GM12872 (cell line): Measurements from ENCODE around the gene FSTL4.

ENCODE experiments used
- TF ChIP-seq, protein P1 (sequence below): IDR thresholded peaks from 3 replicates; pipeline ENCODE4 v1.5.1; 2011; ENCODE audit warnings: low read depth, mild to moderate bottlenecking, low read length, moderate library complexity; ENCODE audit not compliant: insufficient read depth

Gene FSTL4

DNA sequence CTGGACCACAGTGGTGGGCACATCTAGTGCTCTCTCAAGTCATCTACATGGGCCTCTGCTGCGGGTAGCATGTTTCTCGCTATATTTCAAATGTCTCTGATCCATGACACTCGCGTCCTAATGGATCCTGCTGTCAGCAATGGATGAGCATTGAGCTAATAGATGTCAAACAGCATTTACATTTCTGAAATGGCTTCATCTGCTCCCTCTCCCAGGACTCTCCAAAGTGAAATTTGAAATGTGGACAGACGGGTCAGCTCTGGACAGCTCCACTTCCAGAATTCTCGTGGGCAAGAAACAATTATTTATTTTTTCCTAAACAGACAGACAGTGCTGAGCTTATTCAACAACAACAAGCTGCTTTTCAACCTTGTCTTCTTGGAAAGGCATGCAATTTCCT, 58.1 kb downstream of the FSTL4 start:
- TF ChIP-seq, protein P1, sequence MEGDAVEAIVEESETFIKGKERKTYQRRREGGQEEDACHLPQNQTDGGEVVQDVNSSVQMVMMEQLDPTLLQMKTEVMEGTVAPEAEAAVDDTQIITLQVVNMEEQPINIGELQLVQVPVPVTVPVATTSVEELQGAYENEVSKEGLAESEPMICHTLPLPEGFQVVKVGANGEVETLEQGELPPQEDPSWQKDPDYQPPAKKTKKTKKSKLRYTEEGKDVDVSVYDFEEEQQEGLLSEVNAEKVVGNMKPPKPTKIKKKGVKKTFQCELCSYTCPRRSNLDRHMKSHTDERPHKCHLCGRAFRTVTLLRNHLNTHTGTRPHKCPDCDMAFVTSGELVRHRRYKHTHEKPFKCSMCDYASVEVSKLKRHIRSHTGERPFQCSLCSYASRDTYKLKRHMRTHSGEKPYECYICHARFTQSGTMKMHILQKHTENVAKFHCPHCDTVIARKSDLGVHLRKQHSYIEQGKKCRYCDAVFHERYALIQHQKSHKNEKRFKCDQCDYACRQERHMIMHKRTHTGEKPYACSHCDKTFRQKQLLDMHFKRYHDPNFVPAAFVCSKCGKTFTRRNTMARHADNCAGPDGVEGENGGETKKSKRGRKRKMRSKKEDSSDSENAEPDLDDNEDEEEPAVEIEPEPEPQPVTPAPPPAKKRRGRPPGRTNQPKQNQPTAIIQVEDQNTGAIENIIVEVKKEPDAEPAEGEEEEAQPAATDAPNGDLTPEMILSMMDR: no peak

DNA sequence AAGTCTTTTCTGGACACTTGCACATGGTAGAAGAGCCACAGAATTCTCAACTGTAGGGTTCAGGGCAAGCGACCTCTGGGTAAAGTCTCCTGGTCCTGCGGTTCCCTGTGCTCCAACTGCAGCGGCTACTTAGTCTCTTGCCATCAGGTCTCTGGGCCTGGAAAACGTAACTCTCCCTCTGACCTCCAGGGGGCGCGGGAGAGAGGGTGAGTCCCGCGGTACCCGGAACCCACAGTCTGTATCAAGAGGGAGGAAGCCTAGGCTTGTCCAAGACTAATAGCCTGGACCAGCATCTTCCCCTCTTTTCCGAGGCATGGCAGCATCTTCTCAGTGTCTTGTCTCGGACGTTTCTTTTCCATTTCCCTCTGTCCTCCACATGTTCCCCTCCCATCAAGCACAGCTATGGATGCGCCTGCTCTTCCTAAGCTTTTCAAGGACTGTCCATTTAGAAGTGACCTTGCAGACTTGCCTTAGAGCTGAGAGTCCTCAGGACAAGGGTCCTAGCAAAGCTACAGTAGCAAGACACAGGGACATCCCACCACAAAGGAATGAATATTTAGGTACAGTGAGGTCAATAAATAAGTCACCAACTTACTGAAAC, 59.3 kb downstream of the FSTL4 start:
- TF ChIP-seq, protein P1: peak; percentile 85

DNA sequence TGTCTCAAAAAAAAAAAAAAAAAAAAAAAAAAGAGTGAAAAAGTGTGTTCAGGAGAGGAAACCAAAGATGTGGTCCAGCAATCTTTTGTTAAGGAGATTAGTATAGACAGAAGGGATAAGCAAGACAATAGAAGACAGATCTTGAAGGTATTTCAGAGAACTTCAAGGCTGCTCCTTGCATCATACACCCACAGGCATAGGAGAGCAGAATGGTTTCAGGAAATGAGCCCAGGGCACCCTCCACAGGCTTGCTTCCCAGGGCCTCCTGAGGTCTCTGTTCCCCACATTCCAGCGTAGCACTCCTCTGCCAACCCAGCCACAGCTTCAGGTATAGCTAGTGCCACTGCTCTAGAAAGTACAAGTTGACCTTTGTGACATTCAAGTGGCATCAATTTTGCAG, 65.8 kb downstream of the FSTL4 start:
- TF ChIP-seq, protein P1: no peak

DNA sequence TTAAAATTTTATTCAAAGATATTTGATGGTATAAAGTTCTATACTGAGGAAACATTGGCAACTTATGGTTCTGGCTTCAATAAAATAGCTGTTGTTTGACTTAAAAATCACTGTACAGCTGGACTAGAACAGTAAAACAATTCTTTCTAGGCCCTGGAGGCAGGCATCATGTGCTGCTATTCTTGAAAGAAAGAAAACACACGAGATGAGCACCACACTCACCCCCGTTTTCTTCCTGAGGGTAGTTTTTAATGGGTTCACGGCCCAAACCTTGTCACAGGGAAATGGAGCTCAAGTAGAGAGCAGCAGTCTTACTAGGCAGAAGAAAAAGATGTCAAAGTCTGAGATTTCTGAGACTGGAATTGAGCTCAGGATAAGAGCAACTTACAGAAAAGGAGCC, 68.0 kb downstream of the FSTL4 start:
- TF ChIP-seq, protein P1: no peak

DNA sequence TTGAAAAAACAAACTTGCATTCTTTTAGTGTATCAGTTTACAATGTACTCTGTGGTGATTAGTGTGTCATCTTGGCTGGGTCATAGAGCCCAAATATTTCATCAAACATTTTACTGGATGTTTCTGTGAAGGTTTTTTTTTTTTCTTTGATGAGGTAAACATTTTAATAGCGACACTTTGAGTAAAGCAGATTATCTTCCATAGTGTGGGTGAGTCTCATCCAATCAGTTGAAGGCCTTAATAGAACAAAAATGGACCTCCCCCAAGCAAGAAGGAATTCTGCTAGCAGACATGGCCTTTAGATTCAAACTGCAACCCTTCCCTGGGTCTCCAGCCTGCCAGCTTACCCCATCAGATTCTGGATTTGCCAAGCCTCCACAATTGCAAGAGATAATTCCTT, 72.5 kb downstream of the FSTL4 start:
- TF ChIP-seq, protein P1: no peak

DNA sequence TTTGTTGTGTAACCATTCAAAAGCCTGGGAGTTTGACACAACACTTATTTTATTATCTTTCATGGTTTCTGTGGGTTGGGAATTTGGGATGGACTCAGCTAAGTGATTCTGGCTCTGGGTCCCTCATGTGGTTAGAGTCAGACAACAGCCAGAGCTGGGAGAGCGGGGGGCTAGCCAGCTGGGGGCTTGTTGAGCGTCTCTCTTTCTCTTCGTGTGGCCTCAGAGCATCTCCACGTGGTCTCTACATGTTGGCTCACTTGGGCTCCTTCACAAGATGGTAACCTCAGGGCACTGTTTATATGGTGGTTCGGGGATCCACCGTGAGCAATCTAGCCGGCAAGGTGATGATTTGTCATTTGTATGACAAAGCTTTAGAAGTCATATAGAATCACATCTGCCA, 73.6 kb downstream of the FSTL4 start:
- TF ChIP-seq, protein P1: no peak

DNA sequence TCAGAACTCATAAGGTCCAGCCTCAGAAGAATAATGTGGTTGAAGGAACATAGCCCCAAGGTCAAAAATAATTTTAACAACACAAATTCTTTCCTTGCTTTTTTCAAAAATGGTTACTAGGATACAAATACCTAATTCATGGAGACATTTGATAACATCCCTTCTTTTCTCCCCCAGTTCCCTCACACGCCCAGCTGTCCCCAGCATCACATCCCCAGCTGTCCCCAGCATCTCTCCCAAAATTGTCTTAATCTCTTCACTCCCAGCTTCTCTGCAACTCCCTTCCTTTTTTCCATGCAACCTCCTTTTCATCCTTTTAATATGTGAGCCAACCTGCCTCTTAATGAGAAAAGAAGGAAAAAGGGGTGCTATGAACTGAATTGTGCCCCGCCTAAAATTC, 77.8 kb downstream of the FSTL4 start:
- TF ChIP-seq, protein P1: no peak
